Measurements from ENCODE around the gene PDZD7.
A peak's percentile ranks its signal among the peaks of the same experiment; 100 is the strongest.

PDZD7 gene

GRCh38 chr10:101050208-101051069, 19.5 kb upstream of the PDZD7 start:
- no peaks in the 10 kb centered on the region for H3K9me3 ChIP-seq (ENCODE audit: severe bottlenecking)
- peaks cover 7% of the 10 kb centered on the region for H3K4me1 ChIP-seq (ENCODE audit: insufficient read depth, poor library complexity, severe bottlenecking)
- no peak overlapping the region for H3K4me3 ChIP-seq (ENCODE audit: severe bottlenecking)
- H3K27ac ChIP-seq (ENCODE audit: poor library complexity, severe bottlenecking) = no peak overlapping the region
- DNase-seq (ENCODE audit: low spot score) = no peak
- H3K27me3 ChIP-seq (ENCODE audit: insufficient read depth, poor library complexity, severe bottlenecking) = peaks cover 11% of the 10 kb centered on the region
- H3K36me3 ChIP-seq (ENCODE audit: low read depth) = peaks cover under 1% of the 10 kb centered on the region; the same call in 1 of the 2 replicates
- peak; percentile 62 for ATAC-seq (ENCODE audit: low read depth)
- peak; percentile 85 for TF ChIP-seq CTCF (IDR thresholded peaks at IDR 0.05; ENCODE audit: poor library complexity, severe bottlenecking)

GRCh38 chr10:101047961-101048892, 17.3 kb upstream of the PDZD7 start:
- DNase-seq (ENCODE audit: low spot score) = no peak
- TF ChIP-seq CTCF (IDR thresholded peaks at IDR 0.05; ENCODE audit: poor library complexity, severe bottlenecking) = no peak
- H3K36me3 ChIP-seq (ENCODE audit: low read depth) = no peaks in the 10 kb centered on the region
- no peak overlapping the region for H3K4me3 ChIP-seq (ENCODE audit: severe bottlenecking)
- no peaks in the 10 kb centered on the region for H3K9me3 ChIP-seq (ENCODE audit: severe bottlenecking)
- no peak for ATAC-seq (ENCODE audit: low read depth)
- no peak overlapping the region for H3K27ac ChIP-seq (ENCODE audit: poor library complexity, severe bottlenecking)
- peaks cover 10% of the 10 kb centered on the region for H3K4me1 ChIP-seq (ENCODE audit: insufficient read depth, poor library complexity, severe bottlenecking)
- H3K27me3 ChIP-seq (ENCODE audit: insufficient read depth, poor library complexity, severe bottlenecking) = peaks cover 11% of the 10 kb centered on the region

DNA sequence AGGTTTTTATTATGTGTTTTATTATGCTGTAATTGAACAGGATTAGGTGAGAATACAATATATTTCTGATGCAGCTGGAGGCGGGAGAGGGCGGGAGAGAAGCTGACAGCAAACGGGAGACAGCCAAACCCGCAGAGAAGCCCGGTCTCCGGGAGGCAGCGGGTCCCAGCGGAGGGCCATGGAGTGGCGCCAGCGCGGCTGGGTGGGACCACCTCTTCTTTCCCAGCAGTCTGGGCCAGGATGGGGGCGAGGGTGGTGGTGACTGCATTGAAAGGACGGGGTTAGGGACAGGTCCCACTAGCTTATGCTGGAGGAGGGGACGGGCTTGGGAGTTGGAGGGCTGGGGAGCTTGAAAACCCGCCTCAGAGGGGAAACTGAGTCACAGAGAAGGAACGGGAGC, 16.3 kb upstream of the PDZD7 start:
- Histone ChIP-seq H3K36me3 (ENCODE audit: low read depth) (no peaks in the 10 kb centered on the region), H3K9me3 (ENCODE audit: severe bottlenecking) (no peaks in the 10 kb centered on the region), H3K4me3 (ENCODE audit: severe bottlenecking) (no peak overlapping the region), H3K27me3 (ENCODE audit: insufficient read depth, poor library complexity, severe bottlenecking) (peaks cover 11% of the 10 kb centered on the region), H3K4me1 (ENCODE audit: insufficient read depth, poor library complexity, severe bottlenecking) (peaks cover 9% of the 10 kb centered on the region), H3K27ac (ENCODE audit: poor library complexity, severe bottlenecking) (no peak overlapping the region)
- no peak for TF ChIP-seq CTCF (IDR thresholded peaks at IDR 0.05; ENCODE audit: poor library complexity, severe bottlenecking)
- no peak for ATAC-seq (ENCODE audit: low read depth)
- DNase-seq (ENCODE audit: low spot score) = no peak

DNA sequence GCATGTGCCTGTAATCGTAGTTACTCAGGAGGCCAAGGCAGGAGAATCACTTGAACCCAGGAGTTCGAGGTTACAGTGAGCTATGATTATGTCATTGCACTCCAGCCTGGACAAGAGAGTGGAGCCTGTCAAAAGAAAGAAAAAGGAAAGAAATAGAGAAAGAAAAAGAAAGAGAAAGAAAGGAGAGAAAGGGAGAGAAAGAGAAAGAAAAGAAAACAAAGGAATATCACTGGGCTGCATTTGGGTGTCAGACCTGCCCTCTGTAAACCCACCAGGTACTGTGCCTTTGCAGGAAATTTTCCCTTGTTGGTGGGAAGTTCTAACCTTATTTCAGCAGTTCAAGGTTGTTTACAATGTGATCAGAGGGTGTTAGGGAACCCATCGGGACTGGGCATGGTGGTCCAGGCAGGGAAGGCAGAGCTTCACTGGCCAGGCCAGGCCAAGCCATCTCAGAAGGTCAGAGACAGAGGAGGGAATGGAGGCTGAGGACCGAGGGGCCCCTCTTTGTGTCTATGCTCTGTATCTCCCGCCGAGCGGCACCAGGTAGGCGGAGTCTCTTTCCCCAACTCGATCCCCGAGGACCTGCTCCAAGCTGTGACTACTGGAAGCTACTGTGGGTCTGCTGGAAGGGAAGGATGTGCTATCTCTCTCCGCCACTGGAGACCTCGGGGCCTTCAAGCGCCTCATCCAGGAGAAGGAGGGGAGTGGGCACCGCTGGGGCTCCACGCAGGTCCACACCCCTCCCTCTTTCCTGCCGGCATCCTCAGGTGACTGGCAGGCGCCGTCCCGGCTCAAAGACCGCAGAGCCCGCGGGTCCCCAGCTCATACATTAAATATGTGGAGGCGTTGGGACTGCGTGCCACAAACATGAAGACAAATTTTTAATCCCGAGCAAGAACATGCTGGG, 15.7 kb upstream of the PDZD7 start:
- H3K27ac ChIP-seq (ENCODE audit: poor library complexity, severe bottlenecking) = no peak overlapping the region

More for the DNA sequence above, 15.7 kb upstream of the PDZD7 start:
- no peak for TF ChIP-seq CTCF (IDR thresholded peaks at IDR 0.05; ENCODE audit: poor library complexity, severe bottlenecking)
- Histone ChIP-seq H3K4me3 (ENCODE audit: severe bottlenecking) (no peak overlapping the region), H3K4me1 (ENCODE audit: insufficient read depth, poor library complexity, severe bottlenecking) (peaks cover 9% of the 10 kb centered on the region), H3K27me3 (ENCODE audit: insufficient read depth, poor library complexity, severe bottlenecking) (peaks cover 11% of the 10 kb centered on the region), H3K9me3 (ENCODE audit: severe bottlenecking) (no peaks in the 10 kb centered on the region), H3K36me3 (ENCODE audit: low read depth) (no peaks in the 10 kb centered on the region)
- DNase-seq (ENCODE audit: low spot score) = no peak
- no peak for ATAC-seq (ENCODE audit: low read depth)
